RCC 7860 (cell line): ENCODE results near the gene TSC22D1.

Experiments
- DNase-seq: peaks from one replicate; pipeline ENCODE4 v3.0.0-alpha.2; 2015; ENCODE audit warnings: low spot score
- FAIRE-seq: peaks from 2 replicates; lab custom pipeline; 2012; peaks lifted over from hg19 to GRCh38; lab: Jason Lieb, UNC

Gene TSC22D1

GRCh38 chr13:44388427-44389059 lies 187.6 kb downstream of the TSC22D1 start:
- FAIRE-seq (no peak), DNase-seq (no peak)

GRCh38 chr13:44386913-44387556 lies 189.1 kb downstream of the TSC22D1 start:
- DNase-seq: no peak
- FAIRE-seq: no peak

DNA sequence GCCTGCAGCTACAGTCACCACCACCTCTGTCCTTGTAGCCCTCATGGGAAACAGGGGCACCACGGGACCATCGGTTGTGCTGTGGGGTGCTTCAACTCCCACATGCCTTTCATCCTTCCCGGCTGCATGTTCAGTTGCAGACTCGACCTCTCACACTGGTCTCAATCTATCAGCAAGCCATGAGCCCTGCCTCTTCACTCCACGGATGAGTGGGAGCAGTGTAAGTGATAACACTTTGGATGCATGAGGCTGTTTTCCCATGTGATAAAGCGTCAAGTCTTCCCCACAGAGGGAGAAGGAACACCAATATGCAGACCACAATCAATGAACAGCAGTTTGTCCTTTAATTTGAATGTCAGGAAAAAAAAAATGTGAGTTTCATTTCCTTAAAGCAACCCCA lies 190.3 kb downstream of the TSC22D1 start:
- no peak for FAIRE-seq
- DNase-seq: no peak

DNA sequence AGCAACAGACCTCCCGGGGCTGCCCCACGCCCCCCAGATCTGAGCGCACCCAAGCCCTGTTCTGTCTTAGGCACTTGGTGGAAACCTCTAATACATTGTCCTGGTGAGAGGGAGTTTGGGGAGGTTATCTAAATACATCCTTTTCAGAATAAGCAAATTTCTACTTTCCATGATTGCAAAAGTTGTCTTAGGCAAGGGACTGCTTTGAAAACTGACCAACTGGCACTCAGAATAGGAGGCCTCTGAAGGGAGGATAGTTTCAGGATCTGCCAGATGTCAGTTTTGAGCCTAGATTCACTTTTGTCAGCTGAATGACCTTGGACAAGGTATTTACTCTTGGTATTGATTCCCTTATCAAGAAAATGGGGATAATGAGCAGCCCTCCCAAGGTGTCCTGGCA lies 190.7 kb downstream of the TSC22D1 start:
- FAIRE-seq: no peak

GRCh38 chr13:44384778-44385177 lies 191.4 kb downstream of the TSC22D1 start:
- no peak for FAIRE-seq

More for the DNA sequence above, 190.7 kb downstream of the TSC22D1 start:
- no peak for DNase-seq

DNA sequence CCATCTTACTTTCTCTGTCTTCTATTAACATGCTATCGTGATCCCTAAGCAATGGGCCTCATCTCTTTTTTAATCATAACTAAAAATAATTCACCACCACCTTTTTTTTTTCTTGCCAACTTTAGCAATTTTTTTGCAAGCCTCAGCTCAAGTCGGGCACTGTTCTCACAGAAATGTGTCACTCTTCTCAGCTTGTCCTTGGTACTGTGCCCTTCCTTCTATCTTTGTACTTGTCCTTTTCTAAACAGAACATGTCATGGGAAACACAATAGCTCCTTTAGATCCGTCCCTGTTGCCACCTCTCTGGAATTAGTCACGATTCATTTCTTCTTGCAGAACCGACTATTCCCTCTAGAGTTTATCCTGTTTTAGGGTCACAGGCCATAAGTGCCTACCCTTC lies 192.2 kb downstream of the TSC22D1 start:
- FAIRE-seq: no peak
- no peak for DNase-seq

More at GRCh38 chr13:44384778-44385177, 191.4 kb downstream of the TSC22D1 start:
- DNase-seq: no peak

GRCh38 chr13:44382635-44383145 lies 193.4 kb downstream of the TSC22D1 start:
- FAIRE-seq (no peak), DNase-seq (no peak)
